Pancreas (tissue), 10 donors: Measurements from ENCODE around the gene RGS5. TPM values are rescaled to one million over a fixed set of nuclear protein-coding genes. Genes with fewer than 3 reads are reported as not detected.

Source experiments
- ATAC-seq, 4 donors: fragments of 200-7000 bp; cut with Tn5 transposase; one replicate each; pipeline versions ENCODE4 v1.8.0 to v1.9.1; 2020; ENCODE audit warnings: mild to moderate bottlenecking in 4 of 4, moderate library complexity in 4 of 4
- DNase-seq, 6 donors: peaks; one replicate each; pipeline ENCODE4 v3.0.0-alpha.2; 2020
- FAIRE-seq: peaks from 2 replicates; lab custom pipeline; 2012; peaks lifted over from hg19 to GRCh38; lab: Jason Lieb, UNC
- H3K27ac ChIP-seq, 4 donors: fragments of 200-600 bp; sonication (generic); 1 replicate in 3 of 4; 2 replicates in 1 of 4; pipeline versions ENCODE4 v1.5.0 to v1.8.0; 2020
- H3K27me3 ChIP-seq, 4 donors: fragments of 200-600 bp; one replicate each; pipeline ENCODE4 v1.8.0; 2021
- H3K36me3 ChIP-seq, 3 donors: fragments of 200-600 bp; sonication (generic) in 1 of 3; one replicate each; pipeline versions ENCODE4 v1.5.0 to v1.8.0; 2020 to 2021
- H3K4me1 ChIP-seq, 3 donors: fragments of 200-600 bp; one replicate each; pipeline ENCODE4 v1.8.0; 2021
- H3K4me3 ChIP-seq, 4 donors: fragments of 200-600 bp; sonication (generic) in 2 of 4; one replicate each; pipeline versions ENCODE4 v1.5.0 to v1.8.0; 2020 to 2021
- H3K9me3 ChIP-seq, 4 donors: fragments of 200-600 bp; one replicate each; pipeline ENCODE4 v1.8.0; 2021
- WGBS, 2 donors: extraction: QIAGEN DNeasy Blood & Tissue Kit; methylation state at CpG; one replicate each; pipeline ENCODE4 v1.1.7; 2013; 5-methylcytosine and 5-hydroxymethylcytosine counted together
- intact Hi-C, 3 donors: fragments of 100-400 bp; cut with DNase I; formaldehyde crosslinking; loops; one replicate each; pipeline versions ENCODE4 v1.11.1 to v1.14.2; 2022
- polyA plus RNA-seq, 2 donors: library from polyadenylated mRNA; stranded (reverse); fragments of 200-250 nt; gene quantifications; one replicate each; pipeline ENCODE4 v1.2.3, GENCODE V29; 2013
- total RNA-seq, 6 donors: library from RNA; stranded (reverse); fragmentation: NEBNext Ultra II Directional in 4 of 6; extraction: Animal tissue kit (Norgen Biotek cat#: 25700) in 4 of 6; gene quantifications; one replicate each; pipeline versions ENCODE4 v1.2.1 to v1.2.4, GENCODE V29; 2021 to 2023
- TF ChIP-seq, protein P1 (sequence below), 4 donors: fragments of 200-600 bp; sonication (generic) in 3 of 4; IDR thresholded peaks; one replicate each; pipeline versions ENCODE4 v1.5.0 to v1.8.0; 2021; ENCODE audit warnings: antibody characterized with exemption in 4 of 4
- donor health status: healthy with polysubstance abuse.
- donor health status: DM: no; HTN: no; CAD: no; lungs with moderate emphysema.
- donor health status: DM: no; HTN: no; CAD: no.
- donor health status: control.
- donor health status: control.
- donor health status: Bipolar disorder and iron deficiency.
- donor health status: DM: yes; HTN: yes; CAD: no.
- donor health status: DM: no; HTN: no; CAD: no.
- donor health status: DM: no; HTN: no; CAD: no.
- donor health status: DM: yes; HTN: yes; CAD: no.

The RGS5 gene
- total and polyA plus RNA-seq, 8 donors, result 3.4 to 32.4 (median 16.5) TPM

DNA sequence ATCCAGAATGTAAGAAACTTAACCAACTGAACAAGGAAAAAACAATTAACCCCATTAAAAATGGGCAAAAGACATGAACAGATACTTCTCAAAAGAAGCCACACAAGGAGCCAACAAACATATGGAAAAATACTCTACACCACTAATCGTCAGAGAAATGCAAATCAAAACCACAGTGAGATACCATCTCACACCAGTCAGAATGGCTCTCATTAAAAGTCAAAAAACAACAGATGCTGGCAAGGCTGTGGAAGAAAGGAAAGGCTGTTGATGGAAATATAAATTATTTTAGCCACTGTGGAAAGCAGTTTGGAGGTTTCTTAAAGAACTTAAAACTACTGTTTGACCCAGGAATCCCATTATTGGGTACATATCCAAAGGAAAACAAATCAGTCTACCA lies 82.3 kb downstream of the RGS5 start:
- WGBS, 2 donors, result 27 to 55% methylated on average over 1 of the region's 1 CpG
- no peak for DNase-seq
- Histone ChIP-seq H3K4me3 (no peak overlapping the region), H3K9me3 (no peaks in the 10 kb centered on the region), H3K27me3 (no peaks in the 10 kb centered on the region), H3K27ac (no peak overlapping the region), H3K36me3 (no peaks in the 10 kb centered on the region), H3K4me1 (no peaks in the 10 kb centered on the region)
- FAIRE-seq, result no peak
- ATAC-seq, result no peak
- TF ChIP-seq, protein P1, sequence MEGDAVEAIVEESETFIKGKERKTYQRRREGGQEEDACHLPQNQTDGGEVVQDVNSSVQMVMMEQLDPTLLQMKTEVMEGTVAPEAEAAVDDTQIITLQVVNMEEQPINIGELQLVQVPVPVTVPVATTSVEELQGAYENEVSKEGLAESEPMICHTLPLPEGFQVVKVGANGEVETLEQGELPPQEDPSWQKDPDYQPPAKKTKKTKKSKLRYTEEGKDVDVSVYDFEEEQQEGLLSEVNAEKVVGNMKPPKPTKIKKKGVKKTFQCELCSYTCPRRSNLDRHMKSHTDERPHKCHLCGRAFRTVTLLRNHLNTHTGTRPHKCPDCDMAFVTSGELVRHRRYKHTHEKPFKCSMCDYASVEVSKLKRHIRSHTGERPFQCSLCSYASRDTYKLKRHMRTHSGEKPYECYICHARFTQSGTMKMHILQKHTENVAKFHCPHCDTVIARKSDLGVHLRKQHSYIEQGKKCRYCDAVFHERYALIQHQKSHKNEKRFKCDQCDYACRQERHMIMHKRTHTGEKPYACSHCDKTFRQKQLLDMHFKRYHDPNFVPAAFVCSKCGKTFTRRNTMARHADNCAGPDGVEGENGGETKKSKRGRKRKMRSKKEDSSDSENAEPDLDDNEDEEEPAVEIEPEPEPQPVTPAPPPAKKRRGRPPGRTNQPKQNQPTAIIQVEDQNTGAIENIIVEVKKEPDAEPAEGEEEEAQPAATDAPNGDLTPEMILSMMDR (IDR thresholded peaks at IDR 0.05), result no peak
- intact Hi-C loops, result no loop called here

DNA sequence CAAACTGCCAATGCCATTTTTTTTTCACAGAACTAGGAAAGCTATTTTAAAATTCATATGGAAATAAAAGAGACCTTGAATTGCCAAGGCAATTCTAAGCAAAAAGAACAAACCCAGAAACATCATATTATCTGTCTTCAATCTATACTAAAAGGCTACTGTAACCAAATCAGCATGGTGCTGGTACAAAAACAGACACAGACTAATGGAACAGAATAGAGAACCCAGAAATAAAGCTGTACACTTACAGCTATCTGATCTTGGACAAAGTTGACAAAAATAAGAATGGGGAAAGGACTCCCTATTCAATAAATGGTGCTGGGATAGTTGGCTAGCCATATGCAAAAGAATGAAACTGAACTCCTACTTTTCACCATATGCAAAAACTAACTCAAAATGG lies 83.0 kb downstream of the RGS5 start:
- intact Hi-C loops, result no loop called here
- ATAC-seq (no peak), FAIRE-seq (no peak)

DNA sequence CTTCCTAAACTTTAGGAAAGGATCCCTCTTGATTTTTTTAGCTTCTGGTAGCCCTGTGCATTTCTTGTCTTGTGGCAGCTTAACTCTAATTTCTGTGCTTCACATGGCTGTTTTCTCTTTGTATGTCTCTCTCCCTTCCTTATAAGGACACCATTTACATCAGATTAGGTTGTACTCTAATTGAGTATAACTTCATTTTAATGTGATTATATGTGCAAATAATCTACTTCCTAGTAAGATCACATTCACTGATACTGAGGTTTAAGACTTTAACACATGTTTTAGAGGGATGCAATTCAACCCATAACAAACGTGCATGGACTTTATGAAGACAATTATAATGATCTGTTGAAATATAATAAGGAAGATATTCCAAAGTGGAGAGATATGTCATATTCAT lies 86.8 kb downstream of the RGS5 start:
- H3K27ac ChIP-seq, result no peak overlapping the region
- no peak for FAIRE-seq
- TF ChIP-seq, protein P1 (IDR thresholded peaks at IDR 0.05), result no peak
- no peaks in the 10 kb centered on the region for H3K4me1 ChIP-seq
- no peaks in the 10 kb centered on the region for H3K9me3 ChIP-seq
- WGBS, 2 donors, result 39 to 72% methylated on average over 1 of the region's 1 CpG
- no peaks in the 10 kb centered on the region for H3K27me3 ChIP-seq
- H3K36me3 ChIP-seq, result no peaks in the 10 kb centered on the region
- intact Hi-C loops, result no loop called here
- no peak overlapping the region for H3K4me3 ChIP-seq
- ATAC-seq, result no peak
- DNase-seq, result no peak

More for the DNA sequence above, 83.0 kb downstream of the RGS5 start:
- no peak for DNase-seq
- Histone ChIP-seq H3K27me3 (no peaks in the 10 kb centered on the region), H3K36me3 (no peaks in the 10 kb centered on the region), H3K27ac (no peak overlapping the region), H3K4me3 (no peak overlapping the region), H3K9me3 (no peaks in the 10 kb centered on the region), H3K4me1 (no peaks in the 10 kb centered on the region)
- TF ChIP-seq, protein P1 (IDR thresholded peaks at IDR 0.05), result no peak

DNA sequence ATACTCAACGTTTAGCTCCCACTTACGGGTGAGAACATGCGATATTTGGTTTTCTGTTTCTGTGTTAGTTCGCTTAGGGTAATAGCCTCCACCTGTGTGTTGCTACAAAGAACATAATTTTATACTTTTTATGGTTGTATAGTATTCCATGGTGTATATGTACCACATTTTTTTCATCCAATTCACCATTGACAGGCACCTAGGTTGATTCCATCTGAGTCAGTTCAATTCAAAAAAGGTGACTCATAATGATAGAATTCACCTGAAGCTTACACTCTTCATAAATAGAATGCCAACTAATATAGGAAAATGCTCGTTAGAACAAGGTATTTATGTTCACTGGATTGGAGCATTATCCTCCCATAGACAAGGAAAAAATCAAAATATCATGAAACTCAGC lies 95.1 kb downstream of the RGS5 start:
- no peak for FAIRE-seq
- no peak for DNase-seq
- TF ChIP-seq, protein P1 (IDR thresholded peaks at IDR 0.05), result no peak
- H3K4me1 ChIP-seq, result no peaks in the 10 kb centered on the region
- WGBS, 2 donors, result 74 to 82% methylated on average over 5 of the region's 5 CpGs
- H3K27ac ChIP-seq, result no peak overlapping the region
- no peaks in the 10 kb centered on the region for H3K36me3 ChIP-seq
- intact Hi-C loops, result no loop called here
- H3K9me3 ChIP-seq, result no peaks in the 10 kb centered on the region
- no peak for ATAC-seq
- no peaks in the 10 kb centered on the region for H3K27me3 ChIP-seq
- no peak overlapping the region for H3K4me3 ChIP-seq

DNA sequence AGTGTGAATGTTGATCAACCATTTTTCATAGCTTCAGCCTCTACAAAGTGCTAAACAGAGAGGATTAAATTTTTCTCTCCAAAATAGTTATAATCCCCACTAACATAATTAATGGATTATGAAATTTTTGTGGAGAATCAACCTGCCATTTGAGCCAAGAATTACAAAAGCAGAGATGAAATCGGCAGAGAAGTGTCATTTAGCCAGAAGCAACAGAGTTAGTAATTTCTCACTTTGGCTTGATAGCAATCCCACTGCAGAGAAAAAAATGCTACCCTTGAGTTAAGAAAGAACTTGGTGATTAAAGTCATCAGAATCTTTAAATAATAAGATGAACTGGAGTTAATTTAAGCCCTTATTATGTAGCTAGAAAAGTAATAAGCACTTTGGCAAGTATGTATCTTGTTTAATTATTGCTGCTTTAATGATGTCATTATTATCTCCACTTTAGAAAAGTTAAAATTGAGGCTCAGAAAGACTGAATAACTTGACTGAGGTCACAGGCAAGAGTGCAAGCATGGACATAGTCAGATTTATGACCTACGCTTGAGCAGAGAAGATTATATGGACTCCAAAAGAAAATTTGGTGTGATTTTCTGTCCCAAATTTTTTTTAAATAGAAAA lies 96.2 kb downstream of the RGS5 start:
- H3K4me1 ChIP-seq, result no peaks in the 10 kb centered on the region
- H3K9me3 ChIP-seq, result no peaks in the 10 kb centered on the region
- no peaks in the 10 kb centered on the region for H3K36me3 ChIP-seq
- H3K27ac ChIP-seq, result no peak overlapping the region
- TF ChIP-seq, protein P1 (IDR thresholded peaks at IDR 0.05), result no peak
- WGBS, 2 donors, result 66% methylated on average over 2 of the region's 2 CpGs
- no peak overlapping the region for H3K4me3 ChIP-seq
- H3K27me3 ChIP-seq, result no peaks in the 10 kb centered on the region
- intact Hi-C loops, result no loop called here
- FAIRE-seq (no peak), DNase-seq (no peak), ATAC-seq (no peak)
